Activated T-helper 17 cell treated with anti-CD3 and anti-CD28 coated beads, Interleukin-2, amount 50 U/mL, for 72 hours (primary cell): ENCODE results near the gene DBN1. TPM values are rescaled to one million over a fixed set of nuclear protein-coding genes. Genes with fewer than 3 reads are reported as not detected.
"Not testable (repeated sequence)": the region's sequence is repeated elsewhere in the genome, so short reads cannot be mapped to it uniquely, and the experiment has no call there.

Source experiments
- ATAC-seq: fragments of 150-1000 bp; cut with Tn5 transposase; replicated peaks from 2 replicates; pipeline ENCODE4 v1.10.0; 2021; ENCODE audit warnings: mild to moderate bottlenecking, moderate library complexity
- H3K27ac Mint-ChIP-seq: one replicate; pipeline ENCODE4 v1.8.0; 2022; ENCODE audit warnings: mixed read lengths
- H3K27me3 Mint-ChIP-seq: one replicate; pipeline ENCODE4 v1.8.0; 2022; ENCODE audit warnings: mixed read lengths
- H3K36me3 Mint-ChIP-seq: one replicate; pipeline ENCODE4 v1.8.0; 2022; ENCODE audit warnings: low read depth, mild to moderate bottlenecking, mixed read lengths
- H3K4me1 Mint-ChIP-seq: one replicate; pipeline ENCODE4 v1.8.0; 2022; ENCODE audit warnings: mixed read lengths
- H3K4me3 Mint-ChIP-seq: one replicate; pipeline ENCODE4 v1.8.0; 2022; ENCODE audit warnings: mild to moderate bottlenecking, mixed read lengths
- H3K9me3 Mint-ChIP-seq: one replicate; pipeline ENCODE4 v1.8.0; 2022; ENCODE audit warnings: mixed read lengths
- total RNA-seq, 2 donors: library from RNA; stranded (reverse); gene quantifications; one replicate each; pipeline ENCODE4 v1.2.3, GENCODE V29; 2022

Gene DBN1
- total RNA-seq, 2 donors from 2014 or later: 2.3 to 3.1 TPM

- H3K9me3 Mint-ChIP-seq: no peaks in the 10 kb centered on the region
- no peak overlapping the region for H3K4me3 Mint-ChIP-seq
- peaks cover 17% of the 10 kb centered on the region for H3K36me3 Mint-ChIP-seq
- no peaks in the 10 kb centered on the region for H3K27me3 Mint-ChIP-seq
- H3K27ac Mint-ChIP-seq: no peak overlapping the region
- peaks cover 8% of the 10 kb centered on the region for H3K4me1 Mint-ChIP-seq
- no peak for ATAC-seq
Observed at GRCh38 chr5:177489119-177489716, 15.8 kb upstream of the DBN1 start.

GRCh38 chr5:177487975-177488374 lies 14.5 kb upstream of the DBN1 start:
- Mint-ChIP-seq H3K27ac (no peak overlapping the region), H3K36me3 (peaks cover 17% of the 10 kb centered on the region), H3K9me3 (no peaks in the 10 kb centered on the region), H3K27me3 (no peaks in the 10 kb centered on the region), H3K4me1 (peaks cover 5% of the 10 kb centered on the region), H3K4me3 (no peak overlapping the region)
- no peak for ATAC-seq

- Mint-ChIP-seq H3K9me3 (no peaks in the 10 kb centered on the region), H3K27me3 (no peaks in the 10 kb centered on the region), H3K4me3 (no peak overlapping the region), H3K4me1 (no peaks in the 10 kb centered on the region), H3K36me3 (peaks cover 17% of the 10 kb centered on the region), H3K27ac (no peak overlapping the region)
- ATAC-seq: no peak
Observed at GRCh38 chr5:177487144-177487543, 13.7 kb upstream of the DBN1 start.

GRCh38 chr5:177486256-177486655 lies 12.8 kb upstream of the DBN1 start:
- peaks cover 16% of the 10 kb centered on the region for H3K36me3 Mint-ChIP-seq
- H3K4me1 Mint-ChIP-seq: no peaks in the 10 kb centered on the region
- H3K4me3 Mint-ChIP-seq: no peak overlapping the region
- ATAC-seq: no peak
- no peak overlapping the region for H3K27ac Mint-ChIP-seq
- H3K9me3 Mint-ChIP-seq: no peaks in the 10 kb centered on the region
- no peaks in the 10 kb centered on the region for H3K27me3 Mint-ChIP-seq

GRCh38 chr5:177485753-177486152 lies 12.3 kb upstream of the DBN1 start:
- peaks cover 11% of the 10 kb centered on the region for H3K36me3 Mint-ChIP-seq
- H3K27ac Mint-ChIP-seq, ATAC-seq, H3K4me3 Mint-ChIP-seq, H3K27me3 Mint-ChIP-seq, H3K4me1 Mint-ChIP-seq, H3K9me3 Mint-ChIP-seq: not testable (repeated sequence)

- Mint-ChIP-seq H3K27me3 (no peaks in the 10 kb centered on the region), H3K9me3 (no peaks in the 10 kb centered on the region), H3K4me3 (no peak overlapping the region), H3K27ac (no peak overlapping the region), H3K36me3 (peaks cover 3% of the 10 kb centered on the region), H3K4me1 (no peaks in the 10 kb centered on the region)
- no peak for ATAC-seq
Observed at GRCh38 chr5:177484902-177485549, 11.6 kb upstream of the DBN1 start.

GRCh38 chr5:177483994-177484901 lies 10.8 kb upstream of the DBN1 start:
- H3K27me3 Mint-ChIP-seq: no peaks in the 10 kb centered on the region
- no peaks in the 10 kb centered on the region for H3K9me3 Mint-ChIP-seq
- H3K4me1 Mint-ChIP-seq: no peaks in the 10 kb centered on the region
- H3K36me3 Mint-ChIP-seq: no peaks in the 10 kb centered on the region
- ATAC-seq: no peak
- no peak overlapping the region for H3K4me3 Mint-ChIP-seq
- H3K27ac Mint-ChIP-seq: no peak overlapping the region

GRCh38 chr5:177483042-177483441 lies 9.6 kb upstream of the DBN1 start:
- Mint-ChIP-seq H3K27ac (no peak overlapping the region), H3K4me1 (no peaks in the 10 kb centered on the region), H3K36me3 (no peaks in the 10 kb centered on the region), H3K27me3 (no peaks in the 10 kb centered on the region), H3K4me3 (no peak overlapping the region), H3K9me3 (no peaks in the 10 kb centered on the region)
- ATAC-seq: no peak

- no peaks in the 10 kb centered on the region for H3K9me3 Mint-ChIP-seq
- no peaks in the 10 kb centered on the region for H3K27me3 Mint-ChIP-seq
- no peak overlapping the region for H3K27ac Mint-ChIP-seq
- H3K4me1 Mint-ChIP-seq: no peaks in the 10 kb centered on the region
- H3K36me3 Mint-ChIP-seq: no peaks in the 10 kb centered on the region
- no peak overlapping the region for H3K4me3 Mint-ChIP-seq
- ATAC-seq: no peak
Observed at GRCh38 chr5:177482359-177482795, 8.9 kb upstream of the DBN1 start.

- ATAC-seq: no peak
- peaks cover 10% of the 10 kb centered on the region for H3K4me1 Mint-ChIP-seq
- no peaks in the 10 kb centered on the region for H3K9me3 Mint-ChIP-seq
- H3K4me3 Mint-ChIP-seq: no peak overlapping the region
- no peaks in the 10 kb centered on the region for H3K27me3 Mint-ChIP-seq
- no peaks in the 10 kb centered on the region for H3K36me3 Mint-ChIP-seq
- peak overlapping the region; percentile 61 for H3K27ac Mint-ChIP-seq
Observed at GRCh38 chr5:177479774-177480173, 6.3 kb upstream of the DBN1 start.

- H3K27ac Mint-ChIP-seq: peak overlapping the region; percentile 61
- ATAC-seq: peak; percentile 63
- H3K36me3 Mint-ChIP-seq: peaks cover 4% of the 10 kb centered on the region
- no peak overlapping the region for H3K4me3 Mint-ChIP-seq
- H3K9me3 Mint-ChIP-seq: no peaks in the 10 kb centered on the region
- H3K4me1 Mint-ChIP-seq: peaks cover 14% of the 10 kb centered on the region
- H3K27me3 Mint-ChIP-seq: peaks cover 4% of the 10 kb centered on the region
Observed at GRCh38 chr5:177478711-177479646, 5.5 kb upstream of the DBN1 start.

GRCh38 chr5:177477701-177478477 lies 4.5 kb upstream of the DBN1 start:
- H3K4me3 Mint-ChIP-seq: no peak overlapping the region
- H3K27ac Mint-ChIP-seq: peak overlapping the region; percentile 56
- peaks cover 17% of the 10 kb centered on the region for H3K4me1 Mint-ChIP-seq
- no peak for ATAC-seq
- H3K36me3 Mint-ChIP-seq: peaks cover 5% of the 10 kb centered on the region
- no peaks in the 10 kb centered on the region for H3K9me3 Mint-ChIP-seq
- H3K27me3 Mint-ChIP-seq: peaks cover 7% of the 10 kb centered on the region

GRCh38 chr5:177476531-177477233 lies 3.2 kb upstream of the DBN1 start:
- Mint-ChIP-seq H3K36me3 (peaks cover 5% of the 10 kb centered on the region), H3K9me3 (no peaks in the 10 kb centered on the region), H3K27ac (no peak overlapping the region), H3K4me1 (peaks cover 17% of the 10 kb centered on the region), H3K4me3 (no peak overlapping the region), H3K27me3 (peaks cover 7% of the 10 kb centered on the region)
- no peak for ATAC-seq
